Measurements from ENCODE around the gene MCRS1.
"Not testable (repeated sequence)": the region's sequence is repeated elsewhere in the genome, so short reads cannot be mapped to it uniquely, and the experiment has no call there.

MCRS1 gene

DNA sequence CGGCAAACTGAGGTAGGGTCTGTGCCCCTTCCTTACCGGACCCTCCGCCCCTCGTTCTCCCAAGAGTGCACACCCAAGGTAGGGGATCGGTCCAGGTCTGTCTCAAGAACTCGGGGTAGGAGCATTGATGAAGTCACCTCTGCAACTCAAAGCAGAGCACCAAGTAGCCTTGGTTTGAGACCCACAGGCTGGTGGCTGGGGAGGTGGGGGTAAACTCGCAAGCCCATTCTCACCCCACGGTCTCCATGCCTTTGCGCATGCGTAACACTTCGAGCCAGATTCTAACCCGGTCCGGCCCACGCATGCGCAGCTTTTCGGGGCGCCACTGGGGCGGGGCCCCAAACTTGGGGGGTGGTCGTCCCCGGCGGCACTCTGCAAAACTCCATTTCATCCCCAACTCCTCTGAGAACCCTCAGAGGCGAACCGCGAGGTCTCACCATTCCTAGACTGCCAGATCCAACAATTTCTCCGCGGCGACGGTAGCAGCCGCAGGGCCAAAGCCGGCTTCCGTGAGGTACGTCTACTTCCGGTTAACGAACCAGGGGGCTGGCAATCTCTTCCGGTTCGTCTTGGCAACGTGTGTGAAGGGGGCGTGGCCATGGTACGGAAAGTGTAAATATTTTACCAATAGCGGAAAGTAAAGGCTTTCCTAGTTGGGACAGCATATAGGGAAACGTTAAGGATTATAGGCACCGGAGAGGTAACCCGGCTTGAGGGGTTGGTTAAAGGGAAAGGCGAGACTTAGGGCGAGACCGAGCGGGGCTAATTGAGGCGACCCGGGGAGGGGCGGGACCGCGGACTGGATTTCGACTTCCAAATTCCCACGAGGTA lies at the start of gene MCRS1:
Gene MCRS1, minus strand, starts transcription at position 532 of the 831 bp plus-strand sequence. CDS start 1,411 bp downstream, outside the sequence.
- peak; percentile 90 for DNase-seq

GRCh38 chr12:49616533-49617219 lies 48.7 kb upstream of the MCRS1 start:
- no peak for DNase-seq

DNA sequence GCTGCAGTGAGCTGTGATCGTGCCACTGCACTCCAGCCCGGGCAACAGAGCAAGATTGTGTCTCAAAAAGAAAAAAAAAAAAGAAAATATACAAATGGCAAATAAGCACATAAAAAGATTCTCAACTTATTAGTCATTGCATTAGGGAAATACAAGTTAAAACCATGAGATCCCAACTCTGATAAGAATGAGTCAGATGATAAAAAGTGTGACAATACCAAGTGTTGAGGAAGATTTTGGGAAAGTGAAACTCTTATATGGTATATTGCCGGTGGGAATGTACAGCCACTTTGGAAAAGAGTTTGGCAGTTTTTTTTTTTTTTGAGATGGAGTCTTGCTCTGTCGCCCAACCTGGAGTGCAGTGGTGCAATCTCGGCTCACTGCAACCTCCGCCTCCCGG lies 47.8 kb upstream of the MCRS1 start:
- DNase-seq = no peak

DNA sequence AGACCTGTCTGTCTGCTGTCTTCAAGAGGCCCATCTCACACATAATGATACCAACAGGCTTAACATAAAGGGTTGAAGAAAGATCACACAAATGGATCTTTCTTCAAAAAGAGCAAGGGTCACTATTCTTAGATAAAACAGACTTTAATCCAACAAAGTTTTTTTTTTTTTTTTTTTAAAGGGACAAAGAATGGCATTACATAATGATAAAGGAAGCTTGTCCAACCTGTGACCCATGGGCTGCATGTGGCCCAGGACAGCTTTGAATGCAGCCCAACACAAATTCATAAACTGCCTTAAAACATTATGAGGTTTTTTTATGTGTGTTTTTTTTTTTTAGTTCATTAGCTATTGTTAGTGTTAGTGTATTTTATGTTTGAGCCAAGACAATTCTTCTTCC lies 44.3 kb upstream of the MCRS1 start:
- no peak for DNase-seq

- not testable (repeated sequence) for DNase-seq
These were observed 42.8 kb upstream of the MCRS1 start for GRCh38 chr12:49610785-49611184.

GRCh38 chr12:49609875-49610154 lies 41.9 kb upstream of the MCRS1 start:
- no peak for DNase-seq

DNA sequence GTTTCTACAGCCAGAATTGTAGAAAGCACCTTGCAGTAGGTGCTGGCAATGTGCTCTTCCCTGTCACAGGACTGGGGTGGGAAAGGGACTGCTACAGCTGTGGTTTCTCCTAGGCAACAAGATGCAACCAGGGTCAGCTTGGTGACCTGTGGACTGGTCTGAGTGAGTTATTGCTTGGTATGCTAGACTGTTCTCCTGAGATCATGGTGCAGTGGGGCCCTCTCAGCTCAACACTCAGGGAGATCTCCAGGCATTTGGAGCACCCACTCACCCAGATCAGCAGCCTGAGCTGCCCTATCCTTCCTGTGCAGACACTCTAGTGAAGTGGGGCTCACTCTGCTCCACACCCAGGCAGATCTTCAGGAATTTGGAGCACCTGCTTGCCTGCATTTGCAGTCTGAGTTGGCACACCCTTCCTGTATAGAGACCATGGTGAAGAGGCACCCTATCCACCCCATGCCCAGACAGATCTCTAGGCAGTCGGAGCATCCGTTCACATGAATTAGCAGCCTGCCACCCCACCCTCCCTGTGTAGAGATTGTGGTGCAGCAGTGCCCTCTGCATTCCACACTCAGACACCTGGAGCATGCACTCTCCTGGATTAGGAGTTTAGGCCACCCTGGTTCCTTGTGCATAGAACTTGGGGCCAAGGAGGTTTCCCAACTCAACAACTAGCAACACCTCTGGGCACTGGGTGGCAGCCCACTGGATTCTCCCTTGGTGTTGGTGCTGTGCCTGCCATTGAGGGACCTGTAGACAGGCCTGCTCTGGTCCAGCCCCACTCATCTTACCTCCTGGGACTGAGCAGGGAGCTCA lies 41.3 kb upstream of the MCRS1 start:
- DNase-seq = no peak

GRCh38 chr12:49605539-49605938 lies 37.6 kb upstream of the MCRS1 start, which contains the start of gene FAM186B:
Gene FAM186B, minus strand, starts transcription at chr12:49605639. Its CDS starts 162 bp downstream, at chr12:49605477.
- DNase-seq = not testable (repeated sequence)

GRCh38 chr12:49604856-49605255 lies 36.9 kb upstream of the MCRS1 start:
- no peak for DNase-seq

GRCh38 chr12:49603721-49604120 lies 35.8 kb upstream of the MCRS1 start:
- no peak for DNase-seq

- DNase-seq = no peak
These were observed 32.0 kb upstream of the MCRS1 start for GRCh38 chr12:49599961-49600360.

DNA sequence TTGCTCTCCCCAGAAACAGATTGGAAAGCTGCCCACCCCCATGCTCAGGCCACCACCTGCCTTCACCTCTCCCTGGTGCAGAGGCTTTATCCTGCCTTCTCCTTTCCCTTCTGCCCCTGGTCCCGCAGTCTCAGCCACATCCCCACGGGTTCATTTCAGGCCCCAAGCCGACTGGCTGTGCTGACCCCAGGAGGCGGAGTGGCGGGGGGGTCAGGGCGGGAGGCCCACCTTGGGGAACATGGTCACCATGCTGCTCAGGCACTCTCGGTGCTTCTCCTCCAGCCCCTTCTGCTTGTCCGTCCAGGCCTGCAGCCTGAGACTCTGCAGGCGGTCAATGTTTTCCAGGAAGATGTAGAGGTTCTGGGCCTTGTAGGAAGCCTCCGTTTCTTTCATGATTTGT lies 30.6 kb upstream of the MCRS1 start:
- DNase-seq = no peak

DNA sequence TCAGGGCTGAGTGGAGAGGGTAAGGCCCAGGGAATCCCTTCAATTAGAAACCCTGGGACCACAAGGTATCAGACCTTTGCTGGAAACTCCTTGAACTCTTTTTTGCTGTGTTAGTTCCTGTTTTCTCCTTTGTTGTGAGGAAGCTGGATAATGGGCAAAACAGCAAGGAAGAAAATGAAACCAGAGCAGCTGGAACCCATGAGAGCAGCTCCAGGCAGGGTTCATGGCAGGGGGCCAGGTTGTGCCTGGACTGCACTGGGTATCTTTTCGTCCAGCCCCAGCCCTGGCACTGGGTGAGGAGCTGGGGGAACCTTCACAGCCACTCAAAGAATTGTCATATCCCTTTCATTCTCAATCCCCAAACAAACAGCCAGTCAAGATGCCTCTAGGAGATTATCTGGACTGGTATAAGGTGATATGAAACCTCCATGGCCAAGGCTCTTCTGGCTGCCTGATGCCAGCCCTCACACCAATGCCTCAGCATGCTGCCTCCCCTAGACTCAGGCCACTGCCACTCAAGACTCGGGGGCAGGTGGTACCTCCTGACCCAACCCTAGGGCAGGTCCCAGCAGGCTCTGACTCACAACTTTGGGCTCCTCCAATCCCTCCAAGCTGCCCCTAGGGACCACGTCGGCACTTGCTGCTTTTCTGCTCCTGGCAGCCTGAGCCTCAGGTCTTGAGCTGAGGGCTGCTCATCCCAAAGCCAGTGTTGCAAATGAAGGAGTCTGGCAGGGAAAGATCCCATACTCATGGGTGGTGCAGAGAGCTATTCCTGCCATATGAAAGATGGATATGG lies 21.0 kb upstream of the MCRS1 start:
- DNase-seq = no peak

GRCh38 chr12:49588281-49588680 lies 20.3 kb upstream of the MCRS1 start:
- no peak for DNase-seq

DNA sequence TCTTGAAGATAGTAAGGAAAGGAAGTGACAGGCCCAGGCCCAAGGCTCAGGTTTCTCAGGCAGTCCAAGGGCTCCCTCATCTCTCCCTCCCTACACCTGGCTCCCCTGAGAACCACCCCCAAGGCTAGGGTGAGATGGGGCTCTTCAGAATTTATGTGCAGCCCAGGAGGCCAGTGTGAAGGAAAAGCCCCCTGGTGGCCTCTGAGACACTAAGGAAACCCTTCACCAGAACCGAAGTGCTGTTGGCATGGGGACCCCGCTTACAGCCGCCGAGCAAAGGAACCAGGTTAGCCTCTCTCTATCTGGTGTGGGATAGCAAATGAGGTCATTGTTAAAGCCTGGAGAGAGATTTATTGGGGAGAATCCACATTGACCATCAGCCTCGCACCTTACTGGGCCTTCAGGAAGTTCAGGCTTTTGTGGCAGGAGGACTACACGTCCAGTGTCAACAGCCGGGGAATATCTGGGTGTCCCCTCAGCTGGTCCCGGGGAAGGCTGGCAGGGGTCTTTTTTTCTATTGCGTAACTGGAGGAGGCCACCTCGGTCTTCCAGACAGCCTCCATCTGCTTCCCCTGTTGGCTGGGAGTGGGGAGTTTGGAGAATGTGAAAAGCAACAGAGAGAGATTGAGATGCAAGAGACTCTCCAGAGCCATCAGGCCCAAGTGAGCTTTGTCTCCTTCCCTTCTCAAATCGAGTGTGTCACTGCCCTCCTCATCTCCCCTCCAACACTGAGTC lies 19.4 kb upstream of the MCRS1 start:
- DNase-seq = no peak

DNA sequence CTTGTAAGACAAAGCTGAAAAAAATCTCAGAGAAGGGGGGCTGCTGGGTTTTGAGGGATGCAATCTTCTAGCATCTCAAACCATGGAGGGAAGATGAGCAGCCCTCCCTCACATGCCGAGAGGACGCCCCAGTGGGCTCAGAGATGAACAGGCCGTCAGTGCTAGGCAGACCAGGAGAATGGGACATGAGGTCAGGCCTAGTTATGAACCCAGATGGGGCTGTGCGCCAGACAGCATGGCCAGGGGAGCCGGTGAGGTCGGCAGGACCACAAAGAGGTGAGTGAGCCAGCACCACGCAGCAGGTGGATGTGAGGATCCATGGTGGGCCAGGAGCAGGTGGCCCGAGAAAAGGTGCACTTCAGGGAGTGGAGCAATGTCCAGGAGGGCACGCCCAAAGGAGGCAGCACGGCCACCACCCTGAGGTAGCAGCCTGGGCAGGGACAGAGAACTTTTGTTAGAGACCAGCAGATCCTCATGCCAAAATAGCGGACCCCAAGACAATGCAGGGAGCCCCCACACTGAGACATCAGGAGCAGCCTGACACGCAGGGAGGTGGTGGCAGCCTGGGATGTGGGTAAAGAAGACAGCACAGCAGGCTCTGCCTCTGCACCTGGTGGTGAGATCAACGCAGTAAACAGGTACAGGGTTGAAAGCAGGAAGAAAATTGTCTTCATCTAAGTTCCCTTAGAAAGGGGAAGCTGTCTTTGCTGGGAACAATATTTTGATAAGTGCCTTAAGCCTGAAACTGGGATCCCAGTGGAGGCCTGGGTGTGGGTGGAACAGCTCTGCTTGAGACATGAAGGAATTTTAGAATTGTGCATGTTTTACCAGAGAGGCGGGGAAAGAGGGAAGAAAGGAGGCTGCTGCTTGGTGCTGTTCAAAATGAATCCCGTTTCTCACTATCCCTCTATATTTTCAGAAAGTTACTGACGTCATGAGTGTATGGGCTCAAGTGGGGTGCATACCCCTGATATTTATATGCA lies 17.8 kb upstream of the MCRS1 start:
- DNase-seq = no peak

GRCh38 chr12:49584591-49584990 lies 16.6 kb upstream of the MCRS1 start:
- DNase-seq = no peak

- no peak for DNase-seq
These were observed 15.6 kb upstream of the MCRS1 start for GRCh38 chr12:49583366-49584094.

GRCh38 chr12:49582850-49583249 lies 14.9 kb upstream of the MCRS1 start:
- DNase-seq = no peak

DNA sequence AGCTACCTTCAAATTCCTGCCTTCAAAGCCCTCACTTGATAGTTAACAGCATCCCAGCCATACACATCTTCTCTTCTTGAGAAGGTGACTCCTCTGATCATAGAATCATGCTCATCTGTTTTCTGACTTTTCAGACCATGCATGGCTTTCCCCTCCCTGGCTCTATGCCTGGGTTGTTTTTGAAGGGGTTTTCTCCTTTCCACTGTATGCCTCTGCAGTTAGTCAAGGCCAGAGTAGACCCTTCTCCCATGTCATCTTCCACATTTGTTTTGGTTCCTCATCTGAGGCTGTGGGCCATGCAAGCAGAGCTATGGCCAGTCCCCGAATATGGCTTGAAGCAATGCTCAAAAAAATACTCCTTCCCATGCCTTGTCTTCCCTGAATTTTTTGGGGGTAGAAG lies 14.3 kb upstream of the MCRS1 start:
- no peak for DNase-seq

All from NCI-H510A treated with DMSO at 0.1 percent for 48 hours (cell line).